GM10847 (cell line): ENCODE measurements around the gene CBFA2T3.

Experiments
- POLR2A ChIP-seq: IDR thresholded peaks from 2 replicates; pipeline ENCODE4 v1.6.1; 2011; ENCODE audit not compliant: insufficient read length; ENCODE audit errors: extremely low read depth

CBFA2T3 gene

DNA sequence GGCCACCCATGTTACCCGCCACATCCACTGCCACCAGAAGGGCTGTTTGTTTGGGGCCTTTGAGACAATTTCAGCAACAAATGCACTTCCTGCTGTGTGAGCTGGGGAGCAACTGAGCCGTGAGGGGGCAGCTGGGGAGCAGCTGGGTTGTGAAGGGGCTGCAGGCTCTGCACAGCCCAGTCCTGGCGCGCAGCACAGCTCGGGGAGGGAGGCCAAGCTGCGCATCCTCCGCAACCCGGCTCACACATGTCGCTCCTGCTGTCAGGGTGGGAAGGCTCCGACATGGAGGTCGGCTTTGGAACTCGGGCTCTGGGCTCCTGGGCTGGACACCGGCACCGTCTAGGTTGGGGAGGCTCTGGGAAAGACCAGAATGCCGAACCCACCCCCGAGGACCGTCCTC lies 53.6 kb downstream of the CBFA2T3 start:
- TF ChIP-seq POLR2A: no peak

DNA sequence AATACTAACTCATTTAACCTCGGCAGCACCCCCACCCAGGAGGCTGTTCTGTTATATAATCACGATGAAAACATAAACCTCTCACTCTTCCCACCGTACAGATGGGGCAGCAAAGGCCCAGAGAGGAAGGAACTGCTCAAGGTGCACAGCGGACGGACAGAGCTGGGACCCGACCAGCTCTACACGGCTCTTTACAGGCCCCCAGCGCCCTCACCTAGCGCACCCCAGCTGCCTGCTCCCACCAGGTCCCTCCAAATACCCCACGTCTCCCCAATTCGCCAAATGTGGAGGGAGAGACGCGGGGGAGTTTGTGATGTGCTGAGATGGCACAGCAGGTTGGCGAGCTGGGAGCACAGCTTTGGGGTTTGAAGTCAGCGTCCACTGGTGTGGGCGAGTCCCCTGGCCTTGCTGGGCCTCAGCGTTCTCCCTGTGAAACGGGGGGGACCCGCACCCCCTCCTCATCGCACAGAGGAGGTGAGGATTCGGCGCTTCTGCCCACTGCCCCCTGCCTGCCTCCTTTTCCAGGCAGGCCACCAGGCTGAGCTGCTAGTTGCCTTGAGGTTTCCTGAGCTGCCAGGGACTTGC lies 54.1 kb downstream of the CBFA2T3 start:
- no peak for TF ChIP-seq POLR2A

DNA sequence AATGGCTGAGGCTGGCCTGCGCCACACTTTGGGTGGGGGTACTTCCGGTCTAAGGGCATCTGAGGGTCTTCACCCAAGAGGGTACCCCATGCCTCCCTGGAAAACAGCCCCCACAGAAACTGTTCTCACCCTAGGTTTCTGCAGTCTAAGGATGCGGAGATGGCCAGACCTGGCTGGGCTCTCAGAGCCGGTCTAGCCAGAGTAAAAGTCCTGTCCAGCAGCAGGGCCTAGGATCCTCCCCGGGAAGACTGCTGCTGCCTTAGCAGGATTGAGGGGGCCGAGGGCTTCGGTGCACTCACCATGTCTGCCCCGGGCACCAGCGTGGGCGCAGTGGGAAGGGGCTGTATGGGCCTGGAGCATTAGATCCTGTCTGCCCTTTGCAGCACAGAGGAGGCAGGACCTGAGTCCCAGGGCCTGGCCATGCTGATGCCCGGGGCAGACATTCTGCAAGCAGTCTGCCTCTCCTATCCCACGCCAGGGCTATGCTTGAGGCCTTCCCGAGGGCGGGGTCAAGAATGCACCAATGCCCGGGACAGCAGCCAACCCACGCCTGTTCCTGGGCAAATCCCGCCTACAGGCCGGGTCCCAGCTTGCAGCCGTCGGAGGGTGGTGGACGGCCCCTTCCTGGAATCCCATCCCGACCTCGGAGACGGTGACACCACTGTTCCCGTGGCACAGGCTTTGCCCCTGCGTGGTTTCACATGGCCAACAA lies 54.7 kb downstream of the CBFA2T3 start:
- no peak for TF ChIP-seq POLR2A

DNA sequence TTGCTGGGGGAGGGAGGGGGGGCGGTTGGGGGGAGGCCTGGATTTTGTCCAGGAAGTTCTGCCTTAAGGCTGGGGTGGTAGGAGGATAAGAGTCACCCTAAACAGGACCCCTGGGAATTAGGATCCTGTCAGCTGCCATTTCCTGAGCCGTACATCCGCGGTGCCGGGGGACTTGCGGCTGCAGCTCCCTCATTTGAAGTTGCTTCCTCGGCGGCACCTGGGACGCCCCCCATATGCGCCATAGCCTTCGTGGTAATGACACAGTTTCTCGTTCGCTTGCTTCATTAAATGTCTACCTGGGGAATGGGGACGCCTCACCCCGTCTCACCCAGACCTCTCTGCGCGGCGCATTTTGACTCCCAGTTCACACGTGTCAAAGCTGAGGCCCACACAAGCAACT lies 55.4 kb downstream of the CBFA2T3 start:
- TF ChIP-seq POLR2A: no peak

DNA sequence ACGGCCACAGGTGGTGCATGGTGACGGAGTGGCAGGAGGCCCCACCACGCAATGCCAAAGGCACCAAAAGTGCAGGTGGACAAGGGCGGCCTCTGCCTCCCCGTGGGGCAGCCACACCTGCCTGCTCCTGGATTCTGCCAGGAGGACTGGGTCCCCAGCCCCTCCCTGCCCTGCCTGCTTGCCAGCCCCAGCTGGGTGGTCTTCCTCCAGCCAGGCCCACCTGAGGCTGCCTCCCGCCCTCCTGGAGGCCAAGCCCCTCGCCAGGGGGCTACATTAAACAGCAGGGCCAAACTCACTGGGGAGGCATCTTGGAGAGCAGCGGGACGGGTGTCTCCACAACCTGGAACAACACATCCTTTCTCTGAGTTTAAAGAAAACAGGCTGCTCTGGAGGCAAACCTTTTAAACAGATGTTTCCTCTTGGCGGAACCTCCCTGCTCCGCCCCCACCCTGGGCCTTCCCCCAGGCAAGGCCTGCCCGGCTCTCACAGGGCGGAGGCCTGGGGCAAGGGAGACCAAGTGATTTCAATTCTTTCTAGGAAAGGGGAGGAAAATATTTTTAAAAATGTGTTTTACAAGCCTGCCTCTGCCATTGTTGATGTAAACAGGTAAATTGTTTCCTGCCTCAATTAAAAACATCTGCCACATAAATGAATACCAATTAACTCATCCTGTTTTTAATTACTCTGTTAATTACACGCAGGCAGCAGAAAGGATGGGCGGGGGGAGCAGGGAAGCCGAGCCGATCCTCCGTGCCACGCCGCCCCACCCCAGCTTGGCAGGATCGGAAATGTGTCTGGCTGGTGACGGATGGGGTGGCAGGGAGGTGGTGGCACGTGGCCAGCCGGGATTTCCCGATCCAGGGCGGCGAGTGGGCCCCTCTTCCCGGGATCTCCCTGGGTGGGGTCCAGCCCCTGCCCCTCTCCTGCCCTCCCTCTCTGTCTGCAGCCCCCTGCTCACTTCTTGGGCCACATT lies 56.1 kb downstream of the CBFA2T3 start:
- no peak for TF ChIP-seq POLR2A

DNA sequence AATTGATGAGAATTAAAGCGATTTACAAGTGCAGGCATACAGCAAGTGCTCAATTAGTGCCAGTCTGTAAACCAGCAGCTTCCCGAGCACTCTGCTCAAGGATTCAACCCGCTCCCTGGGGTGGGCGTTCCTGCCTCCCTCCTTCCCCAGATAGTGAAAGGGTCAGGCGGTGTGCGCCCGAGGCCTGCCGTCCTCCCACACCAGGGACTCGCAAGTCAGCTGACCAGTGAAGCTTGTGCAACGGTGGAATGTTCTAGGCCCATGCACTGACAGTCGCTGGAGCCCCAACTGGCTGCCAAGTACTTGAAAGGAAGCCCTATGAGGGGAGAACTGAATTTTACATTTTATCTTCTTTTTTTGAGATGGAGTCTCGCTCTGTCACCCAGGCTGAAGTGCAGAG lies 57.1 kb downstream of the CBFA2T3 start:
- TF ChIP-seq POLR2A: no peak

DNA sequence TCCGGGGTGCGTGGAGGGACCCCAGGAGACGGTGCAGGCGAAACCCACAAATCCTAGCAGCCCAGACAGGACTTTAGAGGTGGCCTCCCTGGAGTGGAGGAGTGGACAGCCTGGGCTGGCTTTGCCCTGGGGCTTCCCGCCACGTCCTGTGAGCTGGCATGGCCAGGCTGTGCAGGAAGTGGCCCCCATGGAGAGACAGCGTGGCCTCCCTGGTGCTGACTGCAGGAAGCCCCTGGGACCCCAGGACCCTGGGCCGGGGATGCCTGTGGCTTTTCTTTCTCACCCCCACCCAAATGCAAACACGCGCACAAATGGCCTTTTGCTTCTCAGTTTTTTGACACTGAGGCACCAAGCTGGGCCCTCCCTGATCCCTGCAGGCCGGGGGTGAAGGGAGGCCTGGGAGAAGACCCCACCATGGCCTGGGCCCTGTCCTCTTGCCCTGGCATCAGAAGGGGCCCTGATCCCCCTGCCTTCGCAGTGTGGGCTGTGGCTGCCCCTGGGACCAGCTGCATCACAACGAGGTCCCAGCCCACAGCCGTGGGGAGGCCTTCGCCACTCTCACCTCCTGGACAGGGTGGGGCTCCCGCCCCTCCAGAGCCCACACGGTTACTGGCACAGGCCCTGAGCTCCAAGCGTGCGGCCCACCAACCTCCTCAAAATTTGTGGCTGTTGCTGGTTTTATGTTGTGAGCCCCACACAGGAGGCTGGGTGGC lies 58.9 kb downstream of the CBFA2T3 start:
- TF ChIP-seq POLR2A: no peak

DNA sequence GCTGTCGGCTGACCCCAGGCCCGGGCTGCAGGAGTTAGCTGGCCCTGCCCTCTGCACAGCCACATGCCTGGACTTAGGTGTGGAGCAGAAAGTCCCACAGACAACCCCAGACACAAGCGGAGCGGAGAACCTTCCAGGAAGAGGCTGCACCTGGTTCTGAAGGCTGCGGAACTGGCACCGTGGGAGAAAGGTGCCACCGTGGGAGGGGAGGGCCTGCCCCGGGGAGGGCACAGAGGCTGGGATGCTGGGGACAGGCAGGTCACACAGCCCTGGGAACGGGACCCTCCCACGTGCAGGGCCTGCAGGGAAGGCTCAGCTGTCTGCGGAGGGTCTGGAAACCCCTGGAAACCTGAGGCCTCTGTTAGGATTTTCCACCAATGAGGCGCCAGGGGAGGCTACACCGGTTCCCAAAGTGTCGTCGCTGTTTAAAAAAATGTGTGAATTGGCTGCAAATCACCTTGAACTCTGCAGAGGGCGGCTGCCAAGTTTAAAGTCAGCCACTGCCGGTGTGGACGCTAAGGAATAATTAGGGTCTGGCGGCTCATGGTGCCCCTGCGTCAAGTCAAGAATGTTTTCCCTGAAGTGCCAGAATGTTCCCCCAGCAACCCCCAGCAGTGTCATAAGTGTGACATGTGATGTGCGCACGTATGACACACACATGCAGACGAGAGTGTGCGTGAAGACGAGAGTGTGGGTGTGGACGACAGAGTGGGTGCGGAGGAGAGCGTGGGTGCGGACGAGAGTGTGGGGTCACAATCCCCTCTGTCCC lies 59.7 kb downstream of the CBFA2T3 start:
- no peak for TF ChIP-seq POLR2A

DNA sequence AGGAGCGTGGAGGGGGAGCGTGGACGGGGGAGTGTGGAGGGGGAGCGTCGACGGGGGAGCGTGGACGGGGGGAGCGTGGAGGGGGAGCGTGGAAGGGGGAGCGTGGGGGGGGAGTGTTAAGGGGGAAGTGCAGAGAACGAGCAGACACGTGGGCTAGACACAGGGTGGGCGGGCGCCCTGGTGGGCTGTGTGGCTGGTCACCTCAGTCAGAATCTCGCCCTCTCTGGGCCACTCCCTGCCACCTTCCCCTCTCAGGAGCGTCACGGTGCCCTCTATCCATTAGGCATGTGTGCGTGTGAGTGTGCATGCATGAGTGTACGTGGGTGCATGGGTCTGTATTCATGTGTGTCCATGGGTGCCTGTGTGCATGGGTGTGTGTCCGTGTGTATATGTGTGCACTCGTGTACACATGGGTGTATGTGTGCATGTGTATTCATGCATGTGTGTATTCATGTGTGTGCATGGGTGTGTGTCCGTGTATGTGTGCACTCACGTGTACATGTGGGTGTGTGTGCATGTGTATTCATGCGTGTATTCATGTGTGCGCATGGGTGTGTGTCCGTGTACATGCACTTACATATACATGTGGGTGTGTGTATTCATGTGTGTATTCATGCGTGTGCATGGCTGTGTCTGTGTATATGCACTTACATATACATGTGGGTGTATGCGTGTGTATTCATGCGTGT lies 61.2 kb downstream of the CBFA2T3 start:
- no peak for TF ChIP-seq POLR2A

DNA sequence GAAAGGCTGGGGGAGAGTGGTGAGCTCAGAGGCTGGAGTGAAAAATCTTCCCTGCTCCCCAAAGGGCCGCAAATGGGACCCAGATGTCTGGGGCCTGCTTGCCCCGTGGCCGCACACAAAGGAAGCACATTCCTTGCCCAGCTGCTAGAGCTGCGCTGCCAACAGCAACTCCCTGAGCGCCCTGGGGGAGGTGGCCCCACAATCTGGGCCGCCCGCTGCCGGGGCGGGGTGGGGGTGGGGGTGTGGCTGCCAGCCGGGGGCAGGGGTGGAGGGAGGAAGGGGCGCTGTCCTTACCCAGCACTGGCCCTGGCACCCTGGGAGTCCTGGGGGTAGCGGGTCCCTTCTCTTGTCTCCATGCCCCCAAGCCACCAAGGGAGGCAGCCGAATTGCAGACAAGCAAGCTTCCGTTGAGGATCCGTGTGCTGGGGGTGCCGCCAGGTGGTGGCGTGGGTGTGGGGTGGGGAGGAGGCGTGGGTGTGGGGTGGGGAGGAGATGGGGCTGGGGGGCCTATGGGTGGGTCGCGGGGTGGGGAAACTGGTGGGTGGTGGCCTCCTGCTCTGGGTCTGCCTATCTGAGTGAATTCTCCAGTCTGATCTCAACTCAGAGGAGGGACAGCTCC lies 62.1 kb downstream of the CBFA2T3 start:
- TF ChIP-seq POLR2A: no peak

DNA sequence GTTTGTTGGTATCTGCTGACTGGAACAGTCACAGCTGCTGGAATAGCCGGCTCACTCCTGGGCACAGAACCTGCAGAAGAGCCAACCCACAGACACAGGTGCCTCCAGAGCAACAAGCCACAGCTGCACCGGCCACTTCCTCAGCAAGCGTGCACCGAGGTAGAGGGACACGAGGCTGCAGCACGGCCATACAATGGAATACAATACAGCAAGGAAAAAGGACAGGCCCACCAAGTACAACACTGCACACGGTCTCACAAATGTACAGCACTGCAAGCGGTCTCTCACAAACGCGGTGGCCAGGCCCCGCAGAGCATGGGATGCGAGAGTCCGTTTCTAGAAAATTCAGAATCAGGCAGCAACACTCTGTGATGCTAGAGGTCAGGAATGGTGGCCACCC lies 63.1 kb downstream of the CBFA2T3 start:
- no peak for TF ChIP-seq POLR2A

DNA sequence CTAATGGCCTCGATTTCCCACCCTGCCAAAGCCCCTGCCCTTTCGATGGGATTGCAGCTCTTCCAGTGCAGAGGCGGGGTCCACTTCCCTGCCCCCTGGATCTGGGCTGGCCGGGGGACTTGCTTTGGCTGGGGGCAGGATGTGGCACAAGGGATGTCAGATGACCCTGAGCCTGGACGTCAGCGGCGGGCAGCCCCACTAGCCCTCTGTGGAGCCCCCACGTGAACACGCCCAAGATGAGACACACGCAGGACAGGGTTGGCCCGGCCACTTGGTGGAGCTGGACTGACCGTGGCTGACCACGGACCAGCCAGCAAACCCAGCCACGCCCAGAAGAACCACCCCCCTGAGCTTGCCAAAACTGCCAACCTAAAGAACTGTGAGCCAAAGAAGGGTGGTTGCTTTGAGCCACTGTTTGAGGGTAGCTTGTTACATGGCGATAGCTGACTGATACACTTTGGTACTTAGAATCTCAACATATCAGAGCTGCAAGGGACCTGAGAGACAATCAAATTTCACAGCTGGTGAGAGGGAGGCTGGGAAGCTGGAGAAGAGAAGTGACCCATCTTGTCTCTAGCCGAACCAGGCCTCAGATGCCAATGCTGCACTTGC lies 63.9 kb downstream of the CBFA2T3 start:
- no peak for TF ChIP-seq POLR2A

DNA sequence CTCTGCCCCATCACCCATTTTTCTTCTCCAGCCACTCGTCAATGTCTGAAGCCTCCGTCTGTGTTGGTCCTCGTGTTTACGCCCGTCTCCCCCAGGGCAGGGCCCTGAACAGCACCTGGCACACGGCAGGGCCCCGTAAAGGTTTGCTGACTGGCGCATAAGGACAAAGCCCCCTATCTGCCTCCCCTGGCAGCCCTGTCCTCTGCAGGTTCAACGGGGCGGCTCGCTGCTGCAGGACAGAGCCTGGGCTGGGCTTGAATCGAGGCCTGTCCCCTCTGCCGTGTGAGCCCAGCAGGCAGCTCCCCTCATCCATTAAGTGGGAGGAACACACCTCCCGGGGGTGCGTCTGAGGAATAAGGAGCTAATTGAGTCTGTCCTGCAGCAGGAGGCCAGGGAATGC lies 64.5 kb downstream of the CBFA2T3 start:
- no peak for TF ChIP-seq POLR2A
